ENCODE results near the gene HTATIP2.
"Not testable (repeated sequence)": the region's sequence is repeated elsewhere in the genome, so short reads cannot be mapped to it uniquely, and the experiment has no call there.

The HTATIP2 gene

DNA sequence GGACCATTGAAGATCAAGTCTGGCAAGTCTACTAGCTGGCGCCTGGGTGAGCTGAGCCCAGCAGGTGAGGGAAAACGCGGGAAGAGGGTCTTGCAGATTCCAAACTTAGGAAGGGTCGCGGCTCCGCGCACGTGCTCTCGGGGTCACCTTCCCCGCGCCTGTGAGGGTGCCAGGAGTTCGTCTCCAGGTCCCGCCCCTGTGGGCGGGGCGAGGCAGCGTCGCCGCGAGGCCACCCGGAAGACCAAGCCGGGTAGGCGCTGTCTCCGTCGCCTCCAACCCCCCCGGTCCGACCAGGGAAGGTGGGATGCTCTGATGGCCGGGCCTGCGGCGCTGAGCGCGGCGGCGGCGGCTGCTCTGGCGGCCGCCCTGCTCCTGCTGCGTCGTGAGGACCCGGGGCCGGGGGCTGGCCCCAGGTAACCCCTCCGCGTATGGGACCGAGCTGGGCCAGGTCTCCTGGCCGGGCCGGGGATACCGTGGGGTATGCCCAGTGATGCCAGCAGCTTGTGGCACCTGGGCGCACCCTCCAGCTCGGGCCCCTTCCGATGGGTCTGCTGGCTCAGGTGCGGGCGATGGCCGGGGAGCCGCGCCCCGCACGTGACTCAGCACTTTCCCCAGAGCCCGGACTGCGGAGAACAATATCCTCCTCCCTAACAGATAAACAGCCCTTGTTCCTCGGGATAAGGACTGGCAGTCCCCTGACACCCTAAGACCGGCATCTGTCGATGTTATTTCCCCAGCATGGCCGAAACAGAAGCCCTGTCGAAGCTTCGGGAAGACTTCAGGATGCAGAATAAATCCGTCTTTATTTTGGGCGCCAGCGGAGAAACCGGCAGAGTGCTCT, at the start of gene HTATIP2:
Gene HTATIP2, plus strand, starts transcription at position 215 of the 841 bp plus-strand sequence. Its CDS starts 524 bp downstream, at position 739.
- peak; percentile 79 for DNase-seq

DNA sequence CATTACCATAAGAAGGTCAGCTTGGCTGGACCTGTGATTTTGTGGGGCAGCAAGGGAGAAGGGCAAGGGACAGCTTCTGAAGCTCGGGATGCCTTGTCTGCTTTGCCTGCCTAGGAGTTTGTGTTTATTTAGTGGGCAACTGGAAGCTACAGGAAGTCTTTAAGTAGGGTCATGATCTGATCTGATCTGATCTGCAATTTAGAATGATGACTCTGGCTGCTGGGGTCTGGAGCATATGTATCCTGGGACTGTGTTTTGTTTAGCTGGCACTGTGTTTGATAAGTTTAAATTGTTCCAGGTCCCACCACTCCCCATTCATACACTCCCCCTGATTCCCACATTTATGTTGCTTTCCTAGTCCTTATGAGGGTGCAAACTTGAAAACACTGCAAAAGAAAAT, 47.7 kb upstream of the HTATIP2 start:
- no peak for DNase-seq

DNA sequence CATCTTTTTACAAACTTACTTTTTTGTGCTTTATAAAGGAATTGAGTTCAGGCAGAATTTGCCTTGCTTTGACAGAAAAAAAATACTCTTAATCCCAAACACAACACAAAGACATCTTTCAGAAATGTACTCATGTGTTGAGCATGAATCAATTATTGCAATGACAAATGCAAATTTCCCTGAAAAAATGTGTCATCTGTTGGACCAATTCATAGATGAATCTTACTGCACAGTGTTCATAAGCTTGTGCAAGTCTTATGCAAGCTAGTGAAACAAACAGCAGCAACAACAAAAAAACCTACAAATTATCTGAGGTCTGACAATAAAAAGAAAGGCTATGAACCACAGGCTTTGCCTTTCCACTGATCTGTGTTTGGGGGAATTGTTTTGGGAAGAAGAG, 42.3 kb upstream of the HTATIP2 start:
- no peak for DNase-seq

DNA sequence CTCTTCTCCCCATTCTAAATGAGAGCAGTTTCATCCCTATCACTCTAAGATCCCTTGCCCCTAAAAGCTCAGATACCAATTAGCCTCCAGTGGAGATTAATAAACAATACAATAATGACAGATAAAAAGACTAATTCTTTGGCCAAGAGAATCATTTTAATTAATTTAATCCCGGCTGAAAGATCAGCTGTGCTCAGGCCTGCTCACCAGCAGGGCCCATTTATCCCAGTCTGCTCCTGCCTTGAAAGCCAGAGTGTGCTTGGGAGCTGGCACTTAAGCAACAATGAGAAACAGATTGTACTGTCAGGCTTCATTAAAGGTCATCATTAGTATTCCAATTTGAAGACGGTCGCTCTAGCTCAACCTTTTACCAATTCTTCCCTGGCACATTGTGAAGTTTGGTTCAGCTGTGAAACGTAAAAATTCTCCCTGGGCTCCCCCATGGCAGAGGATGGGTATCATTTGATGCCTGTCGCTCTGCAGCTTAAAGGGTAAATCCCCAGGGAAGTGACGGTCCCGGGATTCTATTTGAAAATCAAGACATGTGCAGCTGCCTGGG, 36.1 kb upstream of the HTATIP2 start:
- DNase-seq = no peak

DNA sequence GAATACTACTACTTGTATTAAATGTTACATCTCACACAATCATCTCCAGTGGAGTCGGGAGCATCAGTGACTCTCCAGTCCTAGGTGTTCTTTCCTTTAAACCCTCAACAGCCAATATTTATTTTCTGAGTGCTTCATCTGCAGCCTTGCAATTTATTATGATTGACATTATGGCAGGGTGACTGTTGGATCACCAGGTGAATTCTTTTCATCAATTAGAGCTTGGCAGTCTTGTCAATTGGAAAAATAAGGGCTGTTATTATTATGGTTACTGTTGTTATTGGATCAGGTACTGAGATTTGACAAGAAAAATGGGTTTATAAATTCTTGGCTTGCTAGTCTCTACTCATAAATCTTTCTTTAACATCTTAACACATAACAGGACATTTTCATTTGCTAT, 27.5 kb upstream of the HTATIP2 start:
- DNase-seq = no peak

DNA sequence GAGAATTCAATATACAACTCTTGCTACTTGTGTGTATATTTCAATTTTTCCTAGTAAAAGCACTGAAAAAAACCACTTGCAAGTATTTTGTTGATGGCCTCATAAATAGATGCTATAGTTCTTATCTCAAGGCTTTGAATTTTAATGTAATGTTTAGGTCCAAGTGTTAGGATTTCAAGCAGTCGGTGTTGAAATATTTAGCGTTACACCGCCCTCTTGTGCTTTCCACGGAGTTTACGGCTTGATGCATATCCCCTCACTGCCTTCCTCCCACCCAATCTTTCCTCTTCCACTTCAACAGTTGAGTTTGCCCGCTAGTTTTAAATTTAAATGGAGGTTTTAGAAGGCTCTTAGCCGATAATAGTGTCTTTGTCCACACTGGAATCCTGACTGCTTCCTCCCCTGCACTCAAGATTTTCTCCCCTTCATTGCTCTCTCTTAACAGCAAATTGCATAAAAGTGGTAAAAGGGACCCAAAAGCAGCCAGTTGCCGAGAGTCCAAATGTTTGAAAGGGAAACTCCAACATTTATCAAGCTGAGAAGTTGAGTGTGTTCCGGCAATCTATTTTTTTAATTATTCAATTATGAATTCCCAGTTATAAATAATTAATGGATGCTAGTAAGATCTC, 25.9 kb upstream of the HTATIP2 start:
- DNase-seq = no peak

DNA sequence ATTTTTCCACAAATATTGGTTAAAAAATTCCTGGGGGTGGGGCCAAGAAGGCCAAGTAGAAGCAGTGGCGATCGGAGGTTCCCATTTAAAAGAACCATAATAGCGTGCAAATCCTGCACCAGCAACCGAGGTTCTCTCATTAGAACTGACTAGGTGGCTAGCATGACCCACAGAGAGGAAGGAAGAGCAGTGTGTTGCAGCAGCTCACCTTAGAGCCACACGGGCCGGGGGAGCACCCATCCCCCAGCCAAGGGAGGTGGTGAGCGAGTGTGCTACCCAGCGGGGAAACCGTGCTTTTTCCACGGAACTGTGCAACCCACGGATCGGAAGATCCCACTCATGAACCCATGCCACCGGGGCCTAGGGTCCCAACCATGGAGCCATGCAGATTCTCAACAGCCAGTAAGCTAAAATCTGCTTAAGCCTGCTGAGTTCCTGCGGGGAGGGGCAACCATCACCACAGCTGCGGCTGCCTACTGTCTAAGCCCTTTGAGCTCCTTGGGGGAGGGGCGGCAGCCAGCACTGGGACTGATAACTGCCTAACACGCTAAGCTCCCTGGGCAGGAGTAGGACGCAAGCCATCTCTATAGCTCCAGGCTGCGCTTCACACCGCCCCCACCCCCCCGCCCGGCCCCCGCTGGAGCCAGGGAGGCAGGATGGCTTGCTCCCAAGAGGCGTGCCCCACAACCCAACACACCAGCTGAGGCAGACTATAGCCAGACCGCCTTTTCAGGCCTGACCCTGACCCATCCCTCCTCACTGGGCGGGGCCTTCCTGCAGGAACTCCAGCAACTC, 21.0 kb upstream of the HTATIP2 start:
- no peak for DNase-seq

DNA sequence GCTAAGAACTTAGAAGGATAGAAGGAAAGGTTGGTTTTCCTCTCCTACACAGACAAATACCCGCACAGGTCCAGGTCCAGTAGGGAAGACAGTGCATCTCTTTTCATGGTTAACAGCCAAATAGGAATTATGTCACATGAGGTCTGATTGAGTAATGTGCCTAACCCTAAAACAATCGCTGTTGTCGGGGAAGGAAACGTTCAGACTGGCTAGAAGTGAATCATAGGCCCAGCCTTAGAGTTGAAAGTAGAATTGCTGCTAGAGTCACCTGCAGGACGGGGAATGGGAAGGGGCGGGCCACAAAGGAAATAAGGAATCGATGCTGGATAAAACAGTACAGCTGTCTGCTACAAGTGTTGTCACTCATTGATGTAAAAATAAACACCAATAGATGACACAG, 12.4 kb upstream of the HTATIP2 start:
- no peak for DNase-seq

DNA sequence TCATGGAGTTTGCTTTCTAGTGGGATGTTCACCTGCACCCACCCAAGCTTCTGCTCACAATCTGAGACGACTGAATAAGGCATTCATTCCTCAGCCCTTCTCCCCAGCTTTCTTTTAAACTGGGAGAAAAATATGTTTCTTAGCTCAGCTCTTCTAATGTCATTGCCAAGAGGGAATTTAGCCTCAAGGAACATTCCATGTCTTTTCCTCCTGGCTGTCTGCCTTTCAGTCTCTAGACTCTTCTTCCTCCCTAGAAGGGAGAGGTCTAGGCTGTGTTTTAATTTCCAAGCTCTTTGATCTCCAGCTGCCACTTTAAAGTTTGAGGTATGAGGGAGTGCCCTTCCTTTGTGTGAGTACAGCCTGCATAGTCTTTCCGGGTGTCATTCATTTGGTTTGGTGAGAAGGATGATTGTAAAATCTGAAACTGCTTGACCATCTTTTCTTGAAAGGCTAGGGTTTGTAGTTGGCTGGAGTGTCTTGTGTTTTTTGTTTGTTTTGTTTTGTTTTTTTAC, 11.7 kb upstream of the HTATIP2 start:
- no peak for DNase-seq

DNA sequence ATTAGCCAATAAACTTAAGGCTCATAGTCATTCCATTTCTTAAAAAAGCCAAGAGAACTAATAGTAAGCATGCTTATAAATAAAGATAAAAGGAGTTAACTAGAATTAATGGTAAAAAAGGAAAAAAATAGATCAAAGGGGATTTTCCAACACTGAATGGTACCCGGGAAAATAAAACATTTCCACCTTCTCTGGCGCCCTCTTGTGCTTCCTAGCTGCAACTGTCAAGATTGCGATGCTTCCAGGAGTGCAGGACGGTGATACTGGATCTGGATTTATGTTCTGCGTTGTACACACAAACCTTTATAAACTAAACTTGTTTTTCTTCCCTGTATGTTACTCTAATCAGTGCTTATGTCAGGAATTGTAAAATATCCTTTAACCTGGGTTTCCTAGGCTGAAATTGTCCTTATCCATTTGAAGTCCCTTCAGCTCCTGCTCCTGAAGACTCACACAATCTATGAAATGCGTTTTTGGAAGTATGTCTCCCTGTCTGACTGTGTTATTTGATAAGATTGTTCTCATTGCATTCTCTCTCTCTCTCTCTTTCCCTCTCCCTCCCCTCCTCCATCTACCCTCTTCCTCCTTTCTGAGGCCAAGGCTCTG, 9.6 kb upstream of the HTATIP2 start:
- DNase-seq = no peak

DNA sequence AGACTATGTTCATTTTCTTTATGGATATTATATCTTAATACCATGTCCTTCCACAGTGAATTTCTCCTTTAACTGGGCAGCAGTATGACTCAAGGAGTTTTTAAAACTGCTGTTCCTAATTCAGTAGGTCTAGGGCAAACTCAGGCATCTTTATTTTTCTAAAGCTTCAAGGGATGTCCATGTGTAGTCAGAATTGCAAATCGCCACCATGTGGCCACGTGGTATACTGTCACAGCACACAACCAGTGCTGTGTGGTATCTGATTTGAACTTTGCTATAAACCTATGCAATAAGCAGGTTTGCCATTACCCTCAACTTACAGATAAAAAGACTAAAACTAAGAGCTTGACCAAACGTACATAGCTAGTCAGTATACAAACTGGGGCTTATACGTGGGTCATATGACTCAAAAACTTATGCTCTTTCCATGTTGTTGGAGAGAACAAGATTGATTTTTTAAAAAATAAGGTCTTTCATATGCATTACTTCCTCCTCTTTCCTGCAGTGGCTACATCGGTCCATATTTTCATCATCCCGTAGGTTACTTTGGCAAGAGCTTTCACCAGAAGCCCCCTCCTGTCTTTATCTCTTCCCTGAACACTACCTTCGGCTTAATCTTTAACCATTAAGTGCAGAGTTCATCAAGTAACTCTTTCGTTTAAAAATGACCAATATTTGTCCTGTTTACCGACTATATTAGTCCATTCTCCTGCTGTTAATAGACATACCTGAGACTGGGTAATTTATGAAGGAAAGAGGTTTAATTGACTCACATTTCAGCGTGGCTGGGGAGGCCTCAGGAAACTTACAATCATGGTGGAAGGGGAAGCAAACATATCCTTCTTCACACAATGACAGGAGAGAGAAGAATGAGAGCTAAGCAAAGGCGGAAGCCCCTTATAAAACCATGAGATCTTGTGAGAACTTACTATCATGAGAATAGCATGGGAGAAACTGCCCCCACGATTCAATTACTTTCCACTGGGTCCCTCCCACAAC, 8.0 kb upstream of the HTATIP2 start:
- peak; percentile 42 for DNase-seq

DNA sequence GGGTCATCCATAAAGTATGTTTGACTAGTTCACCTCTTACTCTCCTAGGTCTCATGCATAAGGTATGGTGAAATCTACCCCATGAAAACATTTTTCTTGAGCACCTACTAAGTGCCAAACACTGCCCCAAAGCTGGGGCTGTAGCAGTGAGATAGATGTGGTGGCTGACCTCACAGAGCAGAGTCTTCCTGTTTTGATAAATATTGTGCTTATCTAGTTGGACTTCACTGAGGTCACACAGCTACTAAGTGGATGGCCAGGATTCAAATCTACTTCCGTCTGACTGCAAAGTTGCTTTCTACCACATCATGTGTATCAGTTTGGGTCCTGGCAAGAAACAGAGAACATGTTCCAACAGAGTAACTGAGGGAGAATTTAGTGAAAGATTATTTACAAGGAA, 6.4 kb upstream of the HTATIP2 start:
- DNase-seq = no peak

DNA sequence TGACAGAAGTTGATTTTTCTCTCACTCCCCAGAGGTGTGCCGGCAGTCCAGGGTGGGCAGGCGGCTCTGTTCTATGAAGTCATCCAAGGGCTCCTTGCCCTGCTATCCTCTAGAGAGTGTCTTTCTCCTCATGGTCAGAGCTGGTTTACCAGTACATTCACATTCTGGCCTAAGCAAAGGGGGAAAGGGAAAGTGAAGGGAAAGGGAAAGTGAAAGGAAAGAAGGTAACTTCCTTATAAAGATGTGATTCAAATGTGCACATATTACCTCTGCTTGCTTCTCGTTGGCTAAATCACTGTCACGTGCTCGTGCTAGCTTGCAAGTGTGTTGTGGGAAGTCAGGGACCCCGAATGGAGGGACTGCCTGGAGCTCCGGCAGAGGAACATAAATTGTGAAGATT, 2.9 kb upstream of the HTATIP2 start:
- DNase-seq = peak; percentile 44

DNA sequence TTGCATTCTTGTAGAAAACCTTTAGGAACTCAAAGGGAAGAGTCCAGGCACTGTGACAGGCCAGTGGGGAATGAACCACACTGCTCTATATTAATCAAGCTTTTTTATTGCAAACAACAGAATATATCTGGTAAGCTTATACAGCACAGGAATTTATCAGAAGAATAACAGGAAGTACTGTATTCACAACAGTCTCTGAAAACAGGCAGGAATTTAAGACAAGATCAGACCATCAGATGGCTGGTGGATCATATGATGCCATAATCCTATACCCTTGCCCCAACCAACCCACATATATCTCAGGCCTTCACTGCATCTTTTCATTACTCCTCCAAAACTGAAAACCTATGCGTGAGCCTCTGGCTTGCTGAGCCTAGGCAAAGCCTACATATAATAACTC, 1.0 kb upstream of the HTATIP2 start:
- DNase-seq = no peak

DNA sequence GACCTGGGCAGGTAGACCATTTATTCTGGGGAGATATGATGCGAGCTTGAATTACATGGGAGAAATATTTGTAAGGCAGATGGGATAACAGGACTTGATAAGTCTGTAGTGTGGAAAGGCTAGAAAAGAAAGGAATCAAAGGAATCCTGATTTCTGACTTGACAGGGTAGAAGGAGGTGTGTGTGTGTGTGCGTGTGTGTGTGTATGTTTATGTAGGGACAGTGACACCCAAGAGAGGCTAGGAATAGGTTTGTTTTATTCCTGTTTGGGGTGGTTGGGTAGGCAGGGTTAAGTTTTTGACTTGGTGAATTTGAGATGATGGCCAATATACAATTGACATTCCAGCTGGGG, 390 bp upstream of the HTATIP2 start:
- no peak for DNase-seq

DNA sequence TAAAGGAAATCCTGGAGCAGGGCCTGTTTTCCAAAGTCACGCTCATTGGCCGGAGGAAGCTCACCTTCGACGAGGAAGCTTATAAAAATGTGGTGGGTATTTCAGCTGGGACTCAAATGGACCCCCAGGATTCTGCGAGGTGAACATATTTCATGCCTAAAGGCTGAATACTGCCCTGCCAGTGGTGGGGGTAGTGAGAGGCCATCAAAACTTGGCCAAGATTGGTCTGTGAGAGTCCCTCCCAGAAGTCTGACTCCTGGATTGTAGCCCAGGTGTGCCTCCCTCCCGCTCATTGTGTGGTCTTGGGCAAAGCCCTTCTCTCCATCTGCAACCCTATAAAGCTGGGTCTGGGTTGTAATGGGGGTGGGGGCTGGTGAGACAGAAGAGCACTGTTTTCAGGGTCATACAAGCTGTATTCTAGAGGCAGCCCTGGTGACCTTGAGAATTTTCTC, 853 bp downstream of the HTATIP2 start:
- DNase-seq = no peak

DNA sequence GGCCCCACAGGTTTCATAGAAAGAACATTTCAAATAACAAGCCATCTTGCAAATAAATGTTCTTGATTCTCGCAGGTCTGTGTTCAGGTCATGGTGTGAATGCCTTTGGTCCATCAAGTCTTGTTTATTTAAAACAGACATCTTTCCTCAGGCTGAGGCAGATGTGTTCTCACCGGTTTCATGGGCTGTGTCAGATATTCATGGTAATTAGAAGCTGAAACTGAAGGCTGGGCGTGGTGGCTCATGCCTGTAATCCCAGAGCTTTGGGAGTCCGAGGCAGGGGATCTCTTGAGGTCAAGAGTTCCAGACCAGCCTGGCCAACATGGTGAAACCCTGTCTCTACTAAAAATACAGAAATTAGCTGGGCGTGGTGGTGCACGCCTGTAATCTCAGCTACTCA, 2.0 kb downstream of the HTATIP2 start:
- not testable (repeated sequence) for DNase-seq

DNA sequence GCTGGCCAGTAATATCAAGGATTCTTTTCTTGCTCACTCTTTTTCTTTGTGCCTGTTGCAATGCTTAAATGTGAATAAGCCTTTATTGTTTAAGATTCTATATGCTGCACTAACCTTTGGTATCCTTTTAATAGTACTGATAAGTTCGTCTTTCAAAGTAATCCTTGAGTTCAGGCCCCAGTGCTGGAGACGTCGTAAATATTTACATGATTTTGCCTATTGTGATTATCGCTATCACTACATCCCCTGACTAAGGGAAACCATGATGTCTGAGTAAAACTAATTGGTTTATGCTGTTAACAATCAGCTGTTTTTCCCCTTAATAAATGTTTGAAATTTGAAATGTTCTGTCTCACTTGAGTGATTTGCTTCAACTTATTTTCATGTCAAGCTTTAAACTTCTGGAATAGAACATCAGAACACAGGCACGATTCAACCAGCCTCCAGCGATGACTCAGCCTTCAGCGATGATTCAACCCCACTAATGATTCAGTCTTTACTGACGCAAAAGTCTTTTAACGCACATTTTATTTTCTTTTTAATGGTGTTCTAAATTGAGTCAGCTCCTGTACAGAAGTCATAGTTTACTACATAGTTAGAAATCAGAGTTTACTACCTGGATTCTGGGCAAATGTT, 3.9 kb downstream of the HTATIP2 start:
- DNase-seq = peak; percentile 75

DNA sequence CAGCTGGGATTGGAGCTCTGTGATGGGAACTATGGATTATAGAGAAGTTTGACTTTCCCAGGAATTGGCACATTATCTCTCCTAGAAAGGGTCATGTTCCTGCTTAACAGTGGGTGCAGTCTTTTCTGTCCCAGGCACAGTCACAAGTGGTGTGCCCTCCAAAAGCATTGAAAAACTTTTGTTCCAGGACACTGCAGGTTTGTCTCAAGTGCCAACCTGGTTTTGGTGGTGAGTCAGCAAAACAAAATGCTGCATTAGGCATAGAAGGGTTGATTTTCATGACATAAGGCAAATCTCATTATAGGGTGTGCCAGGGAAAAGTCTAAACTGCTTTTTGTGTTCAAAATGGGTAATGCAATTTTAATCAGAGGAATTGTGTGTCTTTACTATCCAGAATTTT, 4.9 kb downstream of the HTATIP2 start:
- no peak for DNase-seq

DNA sequence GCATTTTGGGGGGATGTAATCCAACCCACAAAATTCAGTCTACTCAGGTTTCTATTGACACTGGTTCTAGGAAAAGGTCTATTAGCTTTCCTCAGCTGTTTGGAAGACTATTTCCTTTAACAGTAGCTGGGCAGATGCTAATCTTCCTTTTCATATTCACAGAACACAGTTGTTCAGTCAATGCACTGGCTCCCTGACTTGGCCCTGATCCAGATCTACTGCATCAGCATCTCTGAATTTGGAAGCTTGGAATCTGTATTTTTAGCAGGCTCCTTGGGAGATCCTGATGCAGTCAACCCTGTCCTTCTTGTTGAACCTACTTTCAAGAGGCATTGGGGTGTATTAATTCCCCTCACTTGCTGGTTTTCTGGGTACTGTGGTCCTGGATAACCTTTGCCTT, 6.3 kb downstream of the HTATIP2 start:
- DNase-seq = no peak

DNA sequence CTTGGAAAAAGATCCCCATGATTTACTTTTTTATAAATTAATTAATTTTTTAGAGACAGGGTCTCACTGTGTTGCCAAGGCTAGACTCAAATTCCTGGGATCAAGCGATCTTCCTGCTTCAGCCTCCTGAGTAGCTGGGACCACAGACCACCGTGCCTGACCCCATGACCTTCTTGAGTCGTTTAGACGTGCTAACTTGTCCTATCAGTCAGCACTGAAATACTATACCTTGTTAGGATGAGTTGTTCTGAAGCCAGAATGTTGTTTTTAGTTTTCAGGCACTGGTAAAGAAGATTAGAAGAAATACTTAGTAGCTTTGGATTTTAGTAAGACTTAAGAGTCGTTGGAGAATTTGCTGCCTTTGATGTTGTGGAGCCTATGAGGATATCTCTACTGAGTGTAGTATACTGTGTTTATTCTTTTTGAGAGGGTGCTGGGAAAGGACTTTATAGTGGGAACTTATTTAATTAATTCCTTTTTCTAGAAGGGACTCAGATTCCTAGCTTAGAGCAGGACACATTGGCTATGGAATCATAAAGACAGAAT, 8.6 kb downstream of the HTATIP2 start:
- no peak for DNase-seq
